ENCODE measurements around the gene CELA3A. TPM values are rescaled to one million over a fixed set of nuclear protein-coding genes. Genes with fewer than 3 reads are reported as not detected.

CELA3A gene
- 1 to 10 TPM in 7 of 10 donors, not detected in 3; 2.9 to 4.6 (median 3.8) TPM for total RNA-seq
- under 1 TPM in 1 of 2 donors, not detected in 1; 0.58 TPM for polyA plus RNA-seq
- long read RNA-seq, donor 1 = 0 reads
- long read RNA-seq, donor 2 = 0 reads
- long read RNA-seq, donor 3 = 0 reads

- H3K9me3 ChIP-seq = no peaks in the 10 kb centered on the region
- 74 to 79% methylated on average over 5 of the region's 5 CpGs for WGBS, 2 donors
- TF ChIP-seq, protein P1, sequence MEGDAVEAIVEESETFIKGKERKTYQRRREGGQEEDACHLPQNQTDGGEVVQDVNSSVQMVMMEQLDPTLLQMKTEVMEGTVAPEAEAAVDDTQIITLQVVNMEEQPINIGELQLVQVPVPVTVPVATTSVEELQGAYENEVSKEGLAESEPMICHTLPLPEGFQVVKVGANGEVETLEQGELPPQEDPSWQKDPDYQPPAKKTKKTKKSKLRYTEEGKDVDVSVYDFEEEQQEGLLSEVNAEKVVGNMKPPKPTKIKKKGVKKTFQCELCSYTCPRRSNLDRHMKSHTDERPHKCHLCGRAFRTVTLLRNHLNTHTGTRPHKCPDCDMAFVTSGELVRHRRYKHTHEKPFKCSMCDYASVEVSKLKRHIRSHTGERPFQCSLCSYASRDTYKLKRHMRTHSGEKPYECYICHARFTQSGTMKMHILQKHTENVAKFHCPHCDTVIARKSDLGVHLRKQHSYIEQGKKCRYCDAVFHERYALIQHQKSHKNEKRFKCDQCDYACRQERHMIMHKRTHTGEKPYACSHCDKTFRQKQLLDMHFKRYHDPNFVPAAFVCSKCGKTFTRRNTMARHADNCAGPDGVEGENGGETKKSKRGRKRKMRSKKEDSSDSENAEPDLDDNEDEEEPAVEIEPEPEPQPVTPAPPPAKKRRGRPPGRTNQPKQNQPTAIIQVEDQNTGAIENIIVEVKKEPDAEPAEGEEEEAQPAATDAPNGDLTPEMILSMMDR (IDR thresholded peaks at IDR 0.05) = no peak
- ATAC-seq (no peak), DNase-seq (no peak)
- H3K4me3 ChIP-seq = no peak within 1 kb of the TSS
- H3K4me1 ChIP-seq = no peaks in the 10 kb centered on the region
- no peak within 1 kb of the TSS for H3K27ac ChIP-seq
- no peaks in the 10 kb centered on the region for H3K36me3 ChIP-seq
- no peaks in the 10 kb centered on the region for H3K27me3 ChIP-seq
- intact Hi-C loops (cut with DNase I) = no loop called here
These were observed at the start of gene CELA3A for GRCh38 chr1:22001409-22001808. Gene CELA3A (plus strand): TSS chr1:22001657. CDS start chr1:22001675, 18 bp downstream.

DNA sequence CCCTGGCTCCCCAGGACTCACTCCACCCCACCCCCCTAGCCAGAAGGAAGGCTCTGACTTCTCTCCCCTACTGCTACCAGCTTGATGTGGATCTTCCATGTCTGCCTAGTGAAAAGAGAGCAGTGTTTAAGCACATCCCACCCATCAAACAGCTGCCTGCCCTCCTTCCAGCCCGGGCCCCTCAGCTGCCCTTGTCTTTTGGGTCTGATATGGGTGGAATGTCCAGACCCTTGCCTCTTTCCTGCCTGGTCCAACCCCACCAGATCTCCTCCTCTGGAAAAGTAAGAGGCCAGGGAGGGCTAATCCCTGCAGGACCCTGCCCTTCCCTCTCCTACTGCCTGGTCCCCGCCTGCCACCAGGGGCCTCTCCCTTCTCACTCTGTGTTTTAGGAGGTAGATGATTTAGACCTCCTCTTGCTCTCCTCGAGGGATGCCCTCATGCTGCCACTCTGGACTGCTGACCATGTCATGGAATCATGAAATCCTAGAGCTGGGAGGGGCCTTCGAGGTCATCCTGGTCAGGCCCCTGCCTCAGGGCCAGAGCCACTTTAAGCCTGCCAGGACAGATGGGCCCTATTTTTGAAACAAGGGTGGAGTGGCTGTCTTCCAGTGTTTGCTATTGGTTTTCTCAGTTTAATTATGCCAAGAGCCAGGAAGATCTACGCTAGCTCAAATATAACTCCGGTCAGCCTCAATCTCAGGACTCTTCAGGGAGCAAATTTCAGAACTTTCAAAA, 48.5 kb upstream of the CELA3A start:
- 73% methylated on average over 6 of the region's 6 CpGs for WGBS, 2 donors
- no peaks in the 10 kb centered on the region for H3K27me3 ChIP-seq
- H3K4me1 ChIP-seq = peaks cover 19 to 50% (median 31%) of the 10 kb centered on the region in 9 donors
- TF ChIP-seq, protein P1 (IDR thresholded peaks at IDR 0.05) = no peak
- no peaks in the 10 kb centered on the region for H3K36me3 ChIP-seq
- no peak for DNase-seq
- no peak overlapping the region for H3K4me3 ChIP-seq
- intact Hi-C loops (cut with DNase I) = no loop called here
- H3K27ac ChIP-seq = peak overlapping the region in 4 of 10 donors; percentile 1 to 91 (median 32)
- ATAC-seq = no peak
- H3K9me3 ChIP-seq = no peaks in the 10 kb centered on the region

DNA sequence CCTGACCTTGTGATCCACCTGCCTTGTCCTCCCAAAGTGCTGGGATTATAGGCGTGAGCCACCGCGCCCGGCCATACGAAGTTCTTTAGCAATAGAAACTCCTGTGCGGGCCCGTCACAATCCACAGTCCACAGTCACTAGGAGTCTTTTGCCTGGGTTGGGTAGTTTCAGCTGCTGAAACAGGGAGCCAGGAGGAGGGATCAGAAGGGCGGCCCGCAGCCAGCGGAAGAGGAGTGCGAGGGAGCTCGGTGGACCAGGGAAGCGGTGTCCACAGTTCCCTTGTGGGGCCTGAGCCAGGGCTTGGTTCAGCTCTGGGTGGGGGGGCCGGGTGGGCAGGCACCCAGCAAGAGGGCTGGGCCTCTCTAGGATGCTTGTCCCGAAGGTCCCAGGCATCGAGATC, 46.4 kb upstream of the CELA3A start:
- intact Hi-C loops (cut with DNase I) = loop anchor here in 6 of 10 donors (5.0 kb wide), 5 partner anchors 43 to 88 kb away; no protein-coding TSS in a partner anchor
- WGBS, 2 donors = 50 to 60% methylated on average over 16 of the region's 16 CpGs

More for the DNA sequence above, 46.4 kb upstream of the CELA3A start:
- DNase-seq (peak in 1 of 2 donors; percentile 77), ATAC-seq (peak; percentile 45 to 83 (median 65))
- Histone ChIP-seq H3K4me1 (peaks cover 19 to 53% (median 33%) of the 10 kb centered on the region in 9 donors), H3K27me3 (no peaks in the 10 kb centered on the region), H3K4me3 (no peak overlapping the region), H3K27ac (peak overlapping the region; percentile 60 to 91 (median 82)), H3K9me3 (no peaks in the 10 kb centered on the region), H3K36me3 (no peaks in the 10 kb centered on the region)
- TF ChIP-seq, protein P1 (IDR thresholded peaks at IDR 0.05) = no peak

Measured in heart right ventricle (tissue), 16 donors.